Right cardiac atrium (tissue), 5 donors: ENCODE results near the gene FAM151A. TPM values are rescaled to one million over a fixed set of nuclear protein-coding genes. Genes with fewer than 3 reads are reported as not detected.
"Not testable (repeated sequence)": the region's sequence is repeated elsewhere in the genome, so short reads cannot be mapped to it uniquely, and the experiment has no call there.

Experiments
- ATAC-seq, 2 donors: fragments of 200-7000 bp; cut with Tn5 transposase; one replicate each; pipeline versions ENCODE4 v1.8.0 to v1.9.1; 2020; ENCODE audit warnings: moderate library complexity in 2 of 2, mild to moderate bottlenecking in 1 of 2
- DNase-seq, 3 donors: peaks; one replicate each; pipeline ENCODE4 v3.0.0-alpha.2; 2020
- H3K27ac ChIP-seq: one replicate; pipeline ENCODE4 v1.5.1; 2013; ENCODE audit warnings: mild to moderate bottlenecking, low read length, control low read depth, moderate library complexity
- H3K27me3 ChIP-seq: one replicate; pipeline ENCODE4 v1.6.1; 2013; ENCODE audit not compliant: control insufficient read depth, insufficient read depth
- H3K4me1 ChIP-seq: one replicate; pipeline ENCODE4 v1.6.1; 2013; ENCODE audit warnings: low read length; ENCODE audit not compliant: control insufficient read depth, insufficient read depth
- H3K4me3 ChIP-seq: one replicate; pipeline ENCODE4 v1.5.1; 2013; ENCODE audit warnings: low read length, control low read depth
- H3K9me3 ChIP-seq: one replicate; pipeline ENCODE4 v1.6.1; 2013; ENCODE audit warnings: low read length; ENCODE audit not compliant: control insufficient read depth
- WGBS: extraction: QIAGEN DNeasy Blood & Tissue Kit; methylation state at CpG from one replicate; pipeline ENCODE4 v1.1.7; 2013; 5-methylcytosine and 5-hydroxymethylcytosine counted together
- intact Hi-C, 4 donors: fragments of 100-400 bp; cut with DNase I; formaldehyde crosslinking; loops; one replicate each; pipeline versions ENCODE4 v1.11.0 to v1.14.0; 2022 to 2023
- polyA plus RNA-seq: library from polyadenylated mRNA; stranded (reverse); fragments of 200-250 nt; gene quantifications from one replicate; pipeline ENCODE4 v1.2.3, GENCODE V29; 2013
- total RNA-seq, 4 donors: library from RNA; stranded (reverse); fragmentation: NEBNext Ultra II Directional; extraction: Animal tissue kit (Norgen Biotek cat#: 25700); gene quantifications; one replicate each; pipeline ENCODE4 v1.2.1, GENCODE V29; 2021
- donor health status: healthy with polysubstance abuse.
- donor health status: DM: no; HTN: yes; CAD: no.
- donor health status: DM: no; HTN: no; CAD: no.
- donor health status: DM: no; HTN: yes; CAD: no; lungs with severe emphysema.
- donor health status: DM: yes; HTN: yes; CAD: no.

FAM151A gene
- total and polyA plus RNA-seq, 5 donors, result 0.15 to 0.72 (median 0.51) TPM; not detected in 1

GRCh38 chr1:54651608-54652007, 28.3 kb upstream of the FAM151A start:
- WGBS, result 64% methylated on average over 3 of the region's 3 CpGs
- intact Hi-C loops, result no loop called here
- H3K27me3 ChIP-seq, result no peaks in the 10 kb centered on the region
- H3K4me3 ChIP-seq, result no peak overlapping the region
- no peak for ATAC-seq
- DNase-seq, result no peak
- H3K4me1 ChIP-seq, result no peaks in the 10 kb centered on the region
- no peaks in the 10 kb centered on the region for H3K9me3 ChIP-seq
- no peak overlapping the region for H3K27ac ChIP-seq

- no peak overlapping the region for H3K4me3 ChIP-seq
- no peak overlapping the region for H3K27ac ChIP-seq
- no peaks in the 10 kb centered on the region for H3K27me3 ChIP-seq
- WGBS, result 77% methylated on average over 3 of the region's 3 CpGs
- DNase-seq, result no peak
- no peaks in the 10 kb centered on the region for H3K9me3 ChIP-seq
- ATAC-seq, result no peak
- no peaks in the 10 kb centered on the region for H3K4me1 ChIP-seq
- intact Hi-C loops, result no loop called here
Observed at GRCh38 chr1:54650417-54650816, 27.1 kb upstream of the FAM151A start.

GRCh38 chr1:54649921-54650320, 26.6 kb upstream of the FAM151A start:
- no peaks in the 10 kb centered on the region for H3K4me1 ChIP-seq
- no peaks in the 10 kb centered on the region for H3K9me3 ChIP-seq
- H3K27me3 ChIP-seq, result no peaks in the 10 kb centered on the region
- 93% methylated on average over 1 of the region's 1 CpG for WGBS
- ATAC-seq (no peak), DNase-seq (no peak)
- H3K27ac ChIP-seq, result no peak overlapping the region
- H3K4me3 ChIP-seq, result no peak overlapping the region
- intact Hi-C loops, result no loop called here

- intact Hi-C loops, result no loop called here
- 75% methylated on average over 5 of the region's 5 CpGs for WGBS
- DNase-seq, result no peak
- Histone ChIP-seq H3K27ac (no peak overlapping the region), H3K9me3 (no peaks in the 10 kb centered on the region), H3K4me1 (no peaks in the 10 kb centered on the region), H3K27me3 (no peaks in the 10 kb centered on the region), H3K4me3 (no peak overlapping the region)
- no peak for ATAC-seq
Observed at GRCh38 chr1:54649130-54649898, 26.0 kb upstream of the FAM151A start.

GRCh38 chr1:54645806-54646676, 22.7 kb upstream of the FAM151A start:
- DNase-seq (peak; percentile 28 to 73 (median 66)), ATAC-seq (peak; percentile 63 to 69)
- Histone ChIP-seq H3K27ac (peak overlapping the region; percentile 96), H3K4me3 (no peak overlapping the region), H3K4me1 (no peaks in the 10 kb centered on the region), H3K27me3 (no peaks in the 10 kb centered on the region), H3K9me3 (no peaks in the 10 kb centered on the region)
- intact Hi-C loops, result no loop called here
- 44% methylated on average over 7 of the region's 7 CpGs for WGBS

GRCh38 chr1:54643736-54644135, 20.4 kb upstream of the FAM151A start:
- ATAC-seq (no peak), DNase-seq (no peak)
- no peaks in the 10 kb centered on the region for H3K9me3 ChIP-seq
- H3K4me3 ChIP-seq, result no peak overlapping the region
- H3K27ac ChIP-seq, result no peak overlapping the region
- H3K27me3 ChIP-seq, result no peaks in the 10 kb centered on the region
- no peaks in the 10 kb centered on the region for H3K4me1 ChIP-seq
- intact Hi-C loops, result no loop called here

GRCh38 chr1:54640863-54641836, 17.8 kb upstream of the FAM151A start, which contains the start of gene MROH7:
TSS of gene MROH7 (plus strand) at chr1:54641786. CDS start at chr1:54652927, 11,141 bp downstream.
- ATAC-seq (no peak), DNase-seq (no peak)
- 67% methylated on average over 8 of the region's 8 CpGs for WGBS
- Histone ChIP-seq H3K4me3 (no peak within 1 kb of the TSS), H3K4me1 (no peaks in the 10 kb centered on the region), H3K27me3 (no peaks in the 10 kb centered on the region), H3K27ac (no peak within 1 kb of the TSS), H3K9me3 (no peaks in the 10 kb centered on the region)
- intact Hi-C loops, result no loop called here

GRCh38 chr1:54640361-54640760, 17.0 kb upstream of the FAM151A start:
- ATAC-seq, result no peak
- intact Hi-C loops, result no loop called here
- DNase-seq, result no peak
- H3K4me1 ChIP-seq, result no peaks in the 10 kb centered on the region
- no peak overlapping the region for H3K27ac ChIP-seq
- 53% methylated on average over 4 of the region's 4 CpGs for WGBS
- H3K9me3 ChIP-seq, result no peaks in the 10 kb centered on the region
- H3K4me3 ChIP-seq, result no peak overlapping the region
- H3K27me3 ChIP-seq, result no peaks in the 10 kb centered on the region

- H3K27ac ChIP-seq, H3K4me3 ChIP-seq, ATAC-seq, H3K9me3 ChIP-seq, DNase-seq, intact Hi-C loops, H3K4me1 ChIP-seq, H3K27me3 ChIP-seq: not testable (repeated sequence)
- WGBS, result 47% methylated on average over 14 of the region's 14 CpGs
Observed at GRCh38 chr1:54636461-54637446, 13.4 kb upstream of the FAM151A start.

GRCh38 chr1:54635804-54636203, 12.5 kb upstream of the FAM151A start:
- intact Hi-C loops, H3K27ac ChIP-seq, H3K9me3 ChIP-seq, H3K27me3 ChIP-seq, H3K4me3 ChIP-seq, H3K4me1 ChIP-seq, DNase-seq, ATAC-seq: not testable (repeated sequence)
- WGBS, result 86% methylated on average over 7 of the region's 7 CpGs
